CD4-positive, alpha-beta T cell treated with Interferon alpha-2 for 1 hour (primary cell): ENCODE data around the gene QSOX2.
A peak's percentile ranks its signal among the peaks of the same experiment; 100 is the strongest.

ENCODE experiments used
- DNase-seq, 2 donors: peaks; one replicate each; pipeline ENCODE4 v3.0.0-alpha.2; 2020 to 2022

Gene QSOX2

GRCh38 chr9:136245219-136246150 lies at the start of gene QSOX2:
TSS of gene QSOX2 (minus strand) at chr9:136245812. CDS start at chr9:136245803, 9 bp downstream.
- DNase-seq = peak; percentile 80 to 89

GRCh38 chr9:136295055-136295454 lies 49.4 kb upstream of the QSOX2 start:
- no peak for DNase-seq

- no peak for DNase-seq
Observed at GRCh38 chr9:136294437-136294836, 48.8 kb upstream of the QSOX2 start.

- no peak for DNase-seq
Observed at GRCh38 chr9:136293476-136294077, 48.0 kb upstream of the QSOX2 start.

- no peak for DNase-seq
Observed at GRCh38 chr9:136292591-136293448, 47.2 kb upstream of the QSOX2 start.

- no peak for DNase-seq
Observed at GRCh38 chr9:136292026-136292538, 46.5 kb upstream of the QSOX2 start.

- no peak for DNase-seq
Observed at GRCh38 chr9:136291306-136292025, 45.9 kb upstream of the QSOX2 start.

- DNase-seq = no peak
Observed at GRCh38 chr9:136290508-136291000, 44.9 kb upstream of the QSOX2 start.

- no peak for DNase-seq
Observed at GRCh38 chr9:136289651-136290507, 44.3 kb upstream of the QSOX2 start.

GRCh38 chr9:136287960-136288753 lies 42.5 kb upstream of the QSOX2 start:
- no peak for DNase-seq

GRCh38 chr9:136286987-136287379 lies 41.4 kb upstream of the QSOX2 start:
- DNase-seq = no peak

GRCh38 chr9:136286359-136286986 lies 40.9 kb upstream of the QSOX2 start:
- no peak for DNase-seq

GRCh38 chr9:136285501-136286358 lies 40.1 kb upstream of the QSOX2 start:
- DNase-seq = no peak

- DNase-seq = no peak
Observed at GRCh38 chr9:136284951-136285350, 39.3 kb upstream of the QSOX2 start.

- no peak for DNase-seq
Observed at GRCh38 chr9:136284311-136284710, 38.7 kb upstream of the QSOX2 start.

GRCh38 chr9:136283291-136284235 lies 38.0 kb upstream of the QSOX2 start:
- peak; percentile 72 to 74 for DNase-seq

- DNase-seq = peak in 1 of 2 donors; percentile 12
Observed at GRCh38 chr9:136282272-136282861, 36.8 kb upstream of the QSOX2 start.
